Erythroblast (primary cell): ENCODE results near the gene SPDYE6.

Experiments used
- GATA1 ChIP-seq: IDR thresholded peaks from 2 replicates; pipeline ENCODE4 v1.6.1; 2011; ENCODE audit warnings: low read depth, mild to moderate bottlenecking, control low read depth, low read length, moderate library complexity
- POLR2A ChIP-seq: IDR thresholded peaks from 2 replicates; pipeline ENCODE4 v1.6.1; 2011; ENCODE audit warnings: mild to moderate bottlenecking, low read length

- TF ChIP-seq POLR2A = no peak
- no peak for TF ChIP-seq GATA1
Observed at GRCh38 chr7:102389810-102390209, 33.6 kb upstream of the SPDYE6 start.
